CD1c-positive myeloid dendritic cell (primary cell): ENCODE results near the gene THOC3.
"Not testable (repeated sequence)": the region's sequence is repeated elsewhere in the genome, so short reads cannot be mapped to it uniquely, and the experiment has no call there.

Experiments
- DNase-seq: peaks from one replicate; pipeline ENCODE4 v3.0.0-alpha.2; 2016; ENCODE audit errors: extremely low spot score

THOC3 gene

GRCh38 chr5:175940632-175941031 lies 27.5 kb downstream of the THOC3 start:
- not testable (repeated sequence) for DNase-seq

- DNase-seq = not testable (repeated sequence)
These were observed 29.6 kb downstream of the THOC3 start for GRCh38 chr5:175938489-175938888.

- not testable (repeated sequence) for DNase-seq
These were observed 39.4 kb downstream of the THOC3 start for GRCh38 chr5:175928752-175929151.

- DNase-seq = not testable (repeated sequence)
These were observed 43.0 kb downstream of the THOC3 start for GRCh38 chr5:175925106-175925505.

GRCh38 chr5:175922192-175922885 lies 45.8 kb downstream of the THOC3 start:
- DNase-seq = no peak

GRCh38 chr5:175921061-175921730 lies 46.9 kb downstream of the THOC3 start:
- no peak for DNase-seq

- DNase-seq = no peak
These were observed 47.8 kb downstream of the THOC3 start for GRCh38 chr5:175920231-175920811.

GRCh38 chr5:175915066-175916037 lies 52.8 kb downstream of the THOC3 start:
- DNase-seq = not testable (repeated sequence)

- not testable (repeated sequence) for DNase-seq
These were observed 54.1 kb downstream of the THOC3 start for GRCh38 chr5:175913835-175914672.

- DNase-seq = not testable (repeated sequence)
These were observed 58.0 kb downstream of the THOC3 start for GRCh38 chr5:175910072-175910471.
